K562 (cell line): ENCODE measurements around the gene FGF11. TPM values are rescaled to one million over a fixed set of nuclear protein-coding genes. Genes with fewer than 3 reads are reported as not detected.

Experiments
- C11orf30 ChIP-seq: fragments of 450-650 bp; IDR thresholded peaks from 2 replicates; pipeline ENCODE4 v1.6.1; 2016; ENCODE audit warnings: low read depth, mild to moderate bottlenecking
- ELF4 ChIP-seq: fragments of 450-650 bp; formaldehyde crosslinking; IDR thresholded peaks from 2 replicates; pipeline ENCODE4 v1.4.0; 2022; ENCODE audit warnings: missing genetic modification characterization
- GTF2F1 ChIP-seq: IDR thresholded peaks from 2 replicates; pipeline ENCODE4 v1.6.1; 2011; ENCODE audit warnings: low read depth, low read length, improper control_type of control experiment
- JUN ChIP-seq, 2 experiments: sonication (generic) in 1 of 2; formaldehyde crosslinking in 1 of 2; IDR thresholded peaks; 2 replicates each; pipeline versions ENCODE4 v1.6.1 to v1.8.0; 2012 to 2022; ENCODE audit warnings: borderline replicate concordance in 2 of 2, mild to moderate bottlenecking in 2 of 2, improper control_type of control experiment in 1 of 2, low read depth in 1 of 2, low read length in 1 of 2, missing genetic modification reagents in 1 of 2
- MEIS2 ChIP-seq: fragments of 450-650 bp; IDR thresholded peaks from 2 replicates; pipeline ENCODE4 v1.6.1; 2014; ENCODE audit warnings: mild to moderate bottlenecking; ENCODE audit not compliant: partially characterized antibody
- NCOR1 ChIP-seq: fragments of 450-650 bp; IDR thresholded peaks from 2 replicates; pipeline ENCODE4 v1.6.1; 2016; ENCODE audit warnings: mild to moderate bottlenecking, moderate library complexity
- NFATC3 ChIP-seq: fragments of 450-650 bp; IDR thresholded peaks from 2 replicates; pipeline ENCODE4 v1.6.1; 2017; ENCODE audit warnings: mild to moderate bottlenecking
- NFIC ChIP-seq: fragments of 450-650 bp; IDR thresholded peaks from 2 replicates; pipeline ENCODE4 v1.6.1; 2017; ENCODE audit warnings: mild to moderate bottlenecking, inconsistent platforms
- RAD21 ChIP-seq, 2 experiments: fragments of 250-450 bp in 1 of 2; fragments of 450-650 bp in 1 of 2; sonication (Bioruptor Pico) in 1 of 2; formaldehyde crosslinking in 1 of 2; IDR thresholded peaks in 1 of 2; conservative IDR thresholded peaks in 1 of 2; 2 replicates each; pipeline versions ENCODE4 v1.4.0 to v1.8.0; 2020 to 2022; ENCODE audit warnings: mild to moderate bottlenecking in 2 of 2, moderate library complexity in 1 of 2
- SAFB ChIP-seq: fragments of 200-400 bp; formaldehyde crosslinking; IDR thresholded peaks from 2 replicates; pipeline ENCODE4 v1.6.1; 2017; ENCODE audit warnings: low read depth, low read length, borderline replicate concordance
- TARDBP ChIP-seq: fragments of 450-650 bp; IDR thresholded peaks from 2 replicates; pipeline ENCODE4 v1.6.1; 2016
- U2AF1 ChIP-seq: fragments of 200-400 bp; formaldehyde crosslinking; optimal IDR thresholded peaks from 2 replicates; pipeline ENCODE3; 2017; ENCODE audit warnings: mild to moderate bottlenecking, low read depth, low read length, moderate library complexity
- ZNF311 ChIP-seq: fragments of 250-450 bp; sonication (Bioruptor Pico); IDR thresholded peaks from 2 replicates; pipeline ENCODE4 v1.4.0; 2020; ENCODE audit warnings: mild to moderate bottlenecking, moderate library complexity
- polyA plus RNA-seq, 8 experiments: library from polyadenylated mRNA; depleted of rRNA in 4 of 8; stranded (reverse) in 5 of 8; unstranded in 3 of 8; fragments of >200 nt; fragmentation: Nextera tagmentation in 2 of 8; fragmentation: Illumina TruSeq in 1 of 8; extraction: Ambion mirVana in 2 of 8; extraction: Trizol in 1 of 8; gene quantifications; 2 replicates each; pipeline versions ENCODE4 v1.2.1 to v1.2.3, GENCODE V29; 2011 to 2014; ENCODE audit warnings: inconsistent platforms in 1 of 8, missing spikeins in 1 of 8
- total RNA-seq, 7 experiments: library from RNA; depleted of rRNA in 6 of 7; stranded (reverse); fragments of >200 nt in 6 of 7; fragmentation: Illumina TruSeq in 2 of 7; extraction: Trizol in 2 of 7; gene quantifications; 2 replicates each; pipeline versions ENCODE4 v1.2.1 to v1.2.3, GENCODE V29; 2011 to 2021; ENCODE audit warnings: low replicate concordance in 1 of 7
- TF ChIP-seq, protein P1 (sequence below): fragments of 450-650 bp; IDR thresholded peaks from 2 replicates; pipeline ENCODE4 v1.6.1; 2014; ENCODE audit warnings: low read depth, mild to moderate bottlenecking, moderate library complexity, borderline replicate concordance
- TF ChIP-seq, protein P2 (sequence below): fragments of 250-450 bp; sonication (Bioruptor Pico); IDR thresholded peaks from 2 replicates; pipeline ENCODE4 v1.4.0; 2020; ENCODE audit warnings: mild to moderate bottlenecking, moderate library complexity
- TF ChIP-seq, protein P3 (sequence below): sonication (generic); formaldehyde crosslinking; IDR thresholded peaks from 2 replicates; pipeline ENCODE4 v1.8.0; 2022; ENCODE audit warnings: mild to moderate bottlenecking, missing genetic modification reagents
- TF ChIP-seq, protein P4 (sequence below): fragments of 450-650 bp; IDR thresholded peaks from 2 replicates; pipeline ENCODE4 v1.6.1; 2016
- TF ChIP-seq, protein P5 (sequence below): fragments of 250-450 bp; sonication (Bioruptor Pico); IDR thresholded peaks from 2 replicates; pipeline ENCODE4 v1.6.1; 2021; ENCODE audit warnings: mild to moderate bottlenecking
- TF ChIP-seq, protein P6 (sequence below), 3 experiments: IDR thresholded peaks in 2 of 3; conservative IDR thresholded peaks in 1 of 3; 2 replicates each; pipeline ENCODE4 v1.5.1; 2011 to 2012; ENCODE audit warnings: low read length in 3 of 3, mild to moderate bottlenecking in 3 of 3, control low read depth in 2 of 3, improper control_type of control experiment in 1 of 3, inconsistent platforms in 1 of 3, low read depth in 1 of 3, mixed read lengths in 1 of 3, moderate library complexity in 1 of 3; ENCODE audit not compliant: insufficient read depth in 2 of 3
- TF ChIP-seq, protein P7 (sequence below), 3 experiments: fragments of 200-800 bp in 1 of 3; sonication (Bioruptor generic) in 1 of 3; sonication (generic) in 1 of 3; formaldehyde crosslinking in 1 of 3; IDR thresholded peaks; 2 replicates each; pipeline versions ENCODE4 v1.6.1 to v1.8.0; 2016 to 2022; ENCODE audit warnings: mild to moderate bottlenecking in 2 of 3, missing compliant biosample characterization in 2 of 3, missing genetic modification characterization in 2 of 3, missing genetic modification reagents in 1 of 3

Gene FGF11
- total and polyA plus RNA-seq, 9 of the 15 experiments (the other 6 are each of a cell fraction or from before 2014, with no cell fraction given) = 1.2 to 7.5 (median 3.0) TPM

DNA sequence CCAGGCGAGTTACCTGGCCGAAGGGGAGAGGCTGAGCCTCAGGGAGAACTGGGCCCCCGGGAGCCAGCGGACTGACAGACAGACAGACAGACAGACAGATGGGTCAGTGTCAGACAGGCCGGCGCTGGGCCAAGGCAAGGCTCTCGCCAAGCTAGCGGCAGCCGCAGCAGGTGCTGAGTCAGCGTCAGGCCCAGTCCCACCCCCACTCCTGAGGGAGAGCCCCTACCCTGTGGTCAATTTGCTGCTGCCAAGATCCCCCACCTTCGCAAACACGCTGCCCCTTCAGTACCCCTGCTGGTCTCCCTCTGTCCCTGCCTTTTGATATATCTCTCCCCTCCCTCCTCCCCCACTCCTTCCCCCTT is 1.5 kb downstream of the FGF11 start (continued):
- TF ChIP-seq, protein P1, sequence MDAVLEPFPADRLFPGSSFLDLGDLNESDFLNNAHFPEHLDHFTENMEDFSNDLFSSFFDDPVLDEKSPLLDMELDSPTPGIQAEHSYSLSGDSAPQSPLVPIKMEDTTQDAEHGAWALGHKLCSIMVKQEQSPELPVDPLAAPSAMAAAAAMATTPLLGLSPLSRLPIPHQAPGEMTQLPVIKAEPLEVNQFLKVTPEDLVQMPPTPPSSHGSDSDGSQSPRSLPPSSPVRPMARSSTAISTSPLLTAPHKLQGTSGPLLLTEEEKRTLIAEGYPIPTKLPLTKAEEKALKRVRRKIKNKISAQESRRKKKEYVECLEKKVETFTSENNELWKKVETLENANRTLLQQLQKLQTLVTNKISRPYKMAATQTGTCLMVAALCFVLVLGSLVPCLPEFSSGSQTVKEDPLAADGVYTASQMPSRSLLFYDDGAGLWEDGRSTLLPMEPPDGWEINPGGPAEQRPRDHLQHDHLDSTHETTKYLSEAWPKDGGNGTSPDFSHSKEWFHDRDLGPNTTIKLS = peak; percentile 68; the same call in 1 of the 2 replicates
- TF ChIP-seq, protein P2, sequence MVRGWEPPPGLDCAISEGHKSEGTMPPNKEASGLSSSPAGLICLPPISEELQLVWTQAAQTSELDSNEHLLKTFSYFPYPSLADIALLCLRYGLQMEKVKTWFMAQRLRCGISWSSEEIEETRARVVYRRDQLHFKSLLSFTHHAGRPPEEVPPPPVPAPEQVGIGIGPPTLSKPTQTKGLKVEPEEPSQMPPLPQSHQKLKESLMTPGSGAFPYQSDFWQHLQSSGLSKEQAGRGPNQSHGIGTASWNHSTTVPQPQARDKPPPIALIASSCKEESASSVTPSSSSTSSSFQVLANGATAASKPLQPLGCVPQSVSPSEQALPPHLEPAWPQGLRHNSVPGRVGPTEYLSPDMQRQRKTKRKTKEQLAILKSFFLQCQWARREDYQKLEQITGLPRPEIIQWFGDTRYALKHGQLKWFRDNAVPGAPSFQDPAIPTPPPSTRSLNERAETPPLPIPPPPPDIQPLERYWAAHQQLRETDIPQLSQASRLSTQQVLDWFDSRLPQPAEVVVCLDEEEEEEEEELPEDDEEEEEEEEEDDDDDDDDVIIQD = no peak
- TF ChIP-seq, protein P3, sequence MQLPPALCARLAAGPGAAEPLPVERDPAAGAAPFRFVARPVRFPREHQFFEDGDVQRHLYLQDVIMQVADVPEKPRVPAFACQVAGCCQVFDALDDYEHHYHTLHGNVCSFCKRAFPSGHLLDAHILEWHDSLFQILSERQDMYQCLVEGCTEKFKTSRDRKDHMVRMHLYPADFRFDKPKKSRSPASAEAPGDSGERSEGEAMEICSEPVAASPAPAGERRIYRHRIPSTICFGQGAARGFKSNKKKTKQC (CRISPR knock-in tag) = 0 out of 2 replicates have a peak, but pooled peaks have one; percentile 41
- TF ChIP-seq RAD21 (CRISPR knock-in tag; conservative IDR thresholded peaks at IDR 0.05 in 1 of 2, IDR thresholded peaks at IDR 0.05 in 1 of 2) = no peak
- TF ChIP-seq NFIC = peak; percentile 6; the same call in 1 of the 2 replicates
- peak; percentile 69 for TF ChIP-seq MEIS2
- peak; percentile 97 for TF ChIP-seq C11orf30
- TF ChIP-seq ELF4 (CRISPR knock-in tag) = no peak
- TF ChIP-seq U2AF1 = no peak
- no peak for TF ChIP-seq TARDBP
- TF ChIP-seq GTF2F1 = no peak
- TF ChIP-seq, protein P4, sequence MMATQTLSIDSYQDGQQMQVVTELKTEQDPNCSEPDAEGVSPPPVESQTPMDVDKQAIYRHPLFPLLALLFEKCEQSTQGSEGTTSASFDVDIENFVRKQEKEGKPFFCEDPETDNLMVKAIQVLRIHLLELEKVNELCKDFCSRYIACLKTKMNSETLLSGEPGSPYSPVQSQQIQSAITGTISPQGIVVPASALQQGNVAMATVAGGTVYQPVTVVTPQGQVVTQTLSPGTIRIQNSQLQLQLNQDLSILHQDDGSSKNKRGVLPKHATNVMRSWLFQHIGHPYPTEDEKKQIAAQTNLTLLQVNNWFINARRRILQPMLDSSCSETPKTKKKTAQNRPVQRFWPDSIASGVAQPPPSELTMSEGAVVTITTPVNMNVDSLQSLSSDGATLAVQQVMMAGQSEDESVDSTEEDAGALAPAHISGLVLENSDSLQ = peak; percentile 74
- TF ChIP-seq SAFB = no peak
- no peak for TF ChIP-seq NFATC3
- TF ChIP-seq NCOR1 = no peak
- TF ChIP-seq, protein P5, sequence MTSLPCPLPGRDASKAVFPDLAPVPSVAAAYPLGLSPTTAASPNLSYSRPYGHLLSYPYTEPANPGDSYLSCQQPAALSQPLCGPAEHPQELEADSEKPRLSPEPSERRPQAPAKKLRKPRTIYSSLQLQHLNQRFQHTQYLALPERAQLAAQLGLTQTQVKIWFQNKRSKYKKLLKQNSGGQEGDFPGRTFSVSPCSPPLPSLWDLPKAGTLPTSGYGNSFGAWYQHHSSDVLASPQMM = no peak
- TF ChIP-seq ZNF311 (CRISPR knock-in tag) = no peak
- TF ChIP-seq, protein P6, sequence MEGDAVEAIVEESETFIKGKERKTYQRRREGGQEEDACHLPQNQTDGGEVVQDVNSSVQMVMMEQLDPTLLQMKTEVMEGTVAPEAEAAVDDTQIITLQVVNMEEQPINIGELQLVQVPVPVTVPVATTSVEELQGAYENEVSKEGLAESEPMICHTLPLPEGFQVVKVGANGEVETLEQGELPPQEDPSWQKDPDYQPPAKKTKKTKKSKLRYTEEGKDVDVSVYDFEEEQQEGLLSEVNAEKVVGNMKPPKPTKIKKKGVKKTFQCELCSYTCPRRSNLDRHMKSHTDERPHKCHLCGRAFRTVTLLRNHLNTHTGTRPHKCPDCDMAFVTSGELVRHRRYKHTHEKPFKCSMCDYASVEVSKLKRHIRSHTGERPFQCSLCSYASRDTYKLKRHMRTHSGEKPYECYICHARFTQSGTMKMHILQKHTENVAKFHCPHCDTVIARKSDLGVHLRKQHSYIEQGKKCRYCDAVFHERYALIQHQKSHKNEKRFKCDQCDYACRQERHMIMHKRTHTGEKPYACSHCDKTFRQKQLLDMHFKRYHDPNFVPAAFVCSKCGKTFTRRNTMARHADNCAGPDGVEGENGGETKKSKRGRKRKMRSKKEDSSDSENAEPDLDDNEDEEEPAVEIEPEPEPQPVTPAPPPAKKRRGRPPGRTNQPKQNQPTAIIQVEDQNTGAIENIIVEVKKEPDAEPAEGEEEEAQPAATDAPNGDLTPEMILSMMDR (IDR thresholded peaks at IDR 0.05 in 2 of 3, conservative IDR thresholded peaks at IDR 0.05 in 1 of 3; ENCODE audit: insufficient read depth in 2 of 3, low read depth in 1 of 3, low read length in 3 of 3) = 0 out of 6 replicates have a peak, but pooled peaks of 1 of the 3 experiments have one; percentile 8
- TF ChIP-seq, protein P7, sequence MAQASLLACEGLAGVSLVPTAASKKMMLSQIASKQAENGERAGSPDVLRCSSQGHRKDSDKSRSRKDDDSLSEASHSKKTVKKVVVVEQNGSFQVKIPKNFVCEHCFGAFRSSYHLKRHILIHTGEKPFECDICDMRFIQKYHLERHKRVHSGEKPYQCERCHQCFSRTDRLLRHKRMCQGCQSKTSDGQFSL (CRISPR knock-in tag; IDR thresholded peaks at IDR 0.05) = 0 out of 2 replicates have a peak, but pooled peaks have one; percentile 39
- TF ChIP-seq, protein P7 (tag; IDR thresholded peaks at IDR 0.05) = no peak
- TF ChIP-seq JUN (IDR thresholded peaks at IDR 0.05; ENCODE audit: borderline replicate concordance, low read depth, low read length) = no peak
- TF ChIP-seq JUN (CRISPR knock-in tag; IDR thresholded peaks at IDR 0.05; ENCODE audit: borderline replicate concordance) = no peak
